Uterus (tissue), 4 donors: ENCODE measurements around the gene CDK19. TPM values are rescaled to one million over a fixed set of nuclear protein-coding genes. Genes with fewer than 3 reads are reported as not detected.

Source experiments
- DNase-seq, 2 donors: peaks; one replicate each; pipeline ENCODE4 v3.0.0-alpha.2; 2019 to 2020
- H3K27ac ChIP-seq, 2 donors: fragments of 200-600 bp; sonication (generic); 1 replicate in 1 of 2; 2 replicates in 1 of 2; pipeline ENCODE4 v1.5.1; 2016 to 2018
- H3K27me3 ChIP-seq, 2 donors: fragments of 200-600 bp; sonication (generic); one replicate each; pipeline ENCODE4 v1.5.1; 2018 to 2019; ENCODE audit warnings: control low read depth in 1 of 2
- H3K36me3 ChIP-seq, 2 donors: fragments of 200-600 bp; sonication (generic); one replicate each; pipeline ENCODE4 v1.5.1; 2019; ENCODE audit warnings: control low read depth in 1 of 2
- H3K4me1 ChIP-seq, 2 donors: fragments of 200-600 bp; sonication (generic); one replicate each; pipeline ENCODE4 v1.5.1; 2018 to 2019; ENCODE audit warnings: control low read depth in 1 of 2
- H3K4me3 ChIP-seq, 2 donors: fragments of 200-600 bp; sonication (generic); 1 replicate in 1 of 2; 2 replicates in 1 of 2; pipeline ENCODE4 v1.5.1; 2018 to 2019; ENCODE audit warnings: mild to moderate bottlenecking in 1 of 2
- H3K9me3 ChIP-seq, 2 donors: fragments of 200-600 bp; sonication (generic); one replicate each; pipeline ENCODE4 v1.5.1; 2019; ENCODE audit warnings: control low read depth in 1 of 2
- POLR2A ChIP-seq, 2 donors: fragments of 450-650 bp; IDR thresholded peaks; one replicate each; pipeline ENCODE4 v1.6.1; 2016; ENCODE audit warnings: antibody characterized with exemption in 2 of 2, mild to moderate bottlenecking in 1 of 2, moderate library complexity in 1 of 2
- intact Hi-C: fragments of 100-400 bp; cut with DNase I; formaldehyde crosslinking; loops from one replicate; pipeline ENCODE4 v1.15.1; 2023; ENCODE audit warnings: low total_unique reads
- total RNA-seq, 4 donors: library from RNA; depleted of rRNA in 3 of 4; stranded (reverse); fragments of >200 nt in 3 of 4; gene quantifications; one replicate each; pipeline versions ENCODE4 v1.1.0 to v1.2.4, GENCODE V29; 2014 to 2023
- TF ChIP-seq, protein P1 (sequence below), 4 experiments: fragments of 200-600 bp in 2 of 4; fragments of 450-650 bp in 2 of 4; sonication (generic) in 2 of 4; IDR thresholded peaks; one replicate each; pipeline ENCODE4 v1.5.1; 2016 to 2019; ENCODE audit warnings: antibody characterized with exemption in 4 of 4, mild to moderate bottlenecking in 2 of 4, moderate library complexity in 1 of 4
- donor health status: DM: yes; HTN: yes; CAD: no.

Gene CDK19
- total RNA-seq, 4 donors from 2014 or later, result 1.0 to 34.3 (median 12.9) TPM

DNA sequence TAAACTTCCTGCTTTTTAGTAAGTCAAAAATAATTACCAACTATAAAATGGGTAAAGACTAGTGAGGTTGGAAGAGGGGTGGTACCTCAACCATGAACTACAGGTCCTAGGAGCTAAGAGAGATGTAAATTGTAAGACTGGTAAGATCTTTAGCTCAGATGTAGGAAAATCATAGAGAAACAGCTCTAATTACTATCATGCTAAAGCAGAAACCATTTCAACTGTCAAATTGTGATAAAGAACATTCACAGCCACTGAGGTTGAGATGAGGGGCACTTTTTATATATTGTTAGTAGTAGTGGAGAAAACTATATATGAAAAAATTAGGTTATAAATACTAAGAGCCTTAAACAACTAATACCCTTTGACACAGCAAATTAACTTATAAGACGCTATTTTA lies 20.0 kb downstream of the CDK19 start:
- no peak for DNase-seq

DNA sequence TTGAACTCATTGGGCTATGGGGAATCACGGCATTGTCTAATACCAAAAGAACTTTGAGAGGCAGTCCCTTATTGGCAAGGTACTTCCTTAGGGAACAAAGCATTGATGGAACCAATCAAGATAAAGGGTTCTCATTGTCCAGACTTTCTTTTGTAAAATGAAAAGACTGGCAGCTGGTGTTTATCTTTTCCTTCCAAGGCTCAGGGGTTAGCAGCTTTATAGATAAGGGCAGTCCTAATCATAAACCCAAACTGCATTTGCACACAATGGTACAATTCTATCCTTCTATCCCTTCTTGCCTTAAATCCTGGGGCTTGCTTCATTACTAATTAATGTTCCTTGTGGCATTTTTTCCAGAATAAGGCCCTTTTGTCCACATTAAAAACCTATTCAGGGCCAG lies 28.6 kb downstream of the CDK19 start:
- intact Hi-C loops, result no loop called here
- Histone ChIP-seq H3K4me3 (no peak overlapping the region), H3K36me3 (no peaks in the 10 kb centered on the region), H3K9me3 (peaks cover 0 to 4% of the 10 kb centered on the region in 2 donors), H3K4me1 (no peaks in the 10 kb centered on the region), H3K27me3 (no peaks in the 10 kb centered on the region), H3K27ac (no peak overlapping the region)
- TF ChIP-seq, protein P1, sequence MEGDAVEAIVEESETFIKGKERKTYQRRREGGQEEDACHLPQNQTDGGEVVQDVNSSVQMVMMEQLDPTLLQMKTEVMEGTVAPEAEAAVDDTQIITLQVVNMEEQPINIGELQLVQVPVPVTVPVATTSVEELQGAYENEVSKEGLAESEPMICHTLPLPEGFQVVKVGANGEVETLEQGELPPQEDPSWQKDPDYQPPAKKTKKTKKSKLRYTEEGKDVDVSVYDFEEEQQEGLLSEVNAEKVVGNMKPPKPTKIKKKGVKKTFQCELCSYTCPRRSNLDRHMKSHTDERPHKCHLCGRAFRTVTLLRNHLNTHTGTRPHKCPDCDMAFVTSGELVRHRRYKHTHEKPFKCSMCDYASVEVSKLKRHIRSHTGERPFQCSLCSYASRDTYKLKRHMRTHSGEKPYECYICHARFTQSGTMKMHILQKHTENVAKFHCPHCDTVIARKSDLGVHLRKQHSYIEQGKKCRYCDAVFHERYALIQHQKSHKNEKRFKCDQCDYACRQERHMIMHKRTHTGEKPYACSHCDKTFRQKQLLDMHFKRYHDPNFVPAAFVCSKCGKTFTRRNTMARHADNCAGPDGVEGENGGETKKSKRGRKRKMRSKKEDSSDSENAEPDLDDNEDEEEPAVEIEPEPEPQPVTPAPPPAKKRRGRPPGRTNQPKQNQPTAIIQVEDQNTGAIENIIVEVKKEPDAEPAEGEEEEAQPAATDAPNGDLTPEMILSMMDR (IDR thresholded peaks at IDR 0.05), result no peak
- no peak for TF ChIP-seq POLR2A (IDR thresholded peaks at IDR 0.05)
- no peak for DNase-seq

More for the DNA sequence above, 20.0 kb downstream of the CDK19 start:
- Histone ChIP-seq H3K27ac (no peak overlapping the region), H3K9me3 (no peaks in the 10 kb centered on the region), H3K4me1 (no peaks in the 10 kb centered on the region), H3K27me3 (no peaks in the 10 kb centered on the region), H3K4me3 (no peak overlapping the region), H3K36me3 (no peaks in the 10 kb centered on the region)
- intact Hi-C loops, result no loop called here
- TF ChIP-seq, protein P1 (IDR thresholded peaks at IDR 0.05), result no peak
- no peak for TF ChIP-seq POLR2A (IDR thresholded peaks at IDR 0.05)

DNA sequence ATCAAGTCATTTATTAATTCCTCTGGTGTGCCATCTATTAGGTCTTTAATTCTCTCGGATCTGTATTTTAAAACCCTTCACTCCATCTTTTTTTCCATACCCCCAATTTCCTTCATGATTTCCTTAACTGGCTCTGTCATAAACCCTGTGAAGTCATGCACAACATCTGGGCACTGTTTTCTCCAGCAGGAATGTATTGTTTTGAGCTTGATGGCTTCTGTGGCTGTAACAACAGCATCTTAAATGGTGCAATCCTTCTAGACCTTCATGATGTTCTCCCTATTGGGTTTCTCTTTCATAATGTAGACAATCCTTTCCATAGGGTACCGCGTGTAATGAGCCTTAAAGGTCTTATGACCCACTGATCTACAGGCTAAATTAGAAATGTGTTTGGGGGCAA lies 29.0 kb downstream of the CDK19 start:
- no peak for DNase-seq
- no peak overlapping the region for H3K4me3 ChIP-seq
- no peaks in the 10 kb centered on the region for H3K4me1 ChIP-seq
- H3K27ac ChIP-seq, result no peak overlapping the region
- intact Hi-C loops, result no loop called here
- H3K36me3 ChIP-seq, result no peaks in the 10 kb centered on the region
- TF ChIP-seq, protein P1 (IDR thresholded peaks at IDR 0.05), result no peak
- no peak for TF ChIP-seq POLR2A (IDR thresholded peaks at IDR 0.05)
- peaks cover 0 to 4% of the 10 kb centered on the region in 2 donors for H3K9me3 ChIP-seq
- H3K27me3 ChIP-seq, result no peaks in the 10 kb centered on the region

DNA sequence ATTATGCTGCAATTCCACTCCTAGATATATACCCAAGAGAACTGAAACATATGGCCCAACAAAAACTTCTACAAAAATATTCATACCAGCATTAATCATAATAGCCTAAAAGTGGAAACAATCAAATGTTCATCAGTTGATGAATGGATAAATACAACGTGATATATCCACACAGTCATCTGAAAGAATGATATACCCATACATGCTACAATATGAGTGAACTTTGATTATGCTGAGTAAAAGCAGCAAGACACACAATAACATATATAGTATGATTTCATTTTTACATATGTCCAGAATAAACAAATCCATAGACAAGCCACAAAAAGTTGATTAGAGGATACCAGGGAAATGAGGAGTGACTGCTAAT lies 30.7 kb downstream of the CDK19 start:
- Histone ChIP-seq H3K4me3 (no peak overlapping the region), H3K9me3 (peaks cover 0 to 4% of the 10 kb centered on the region in 2 donors), H3K27ac (no peak overlapping the region), H3K27me3 (no peaks in the 10 kb centered on the region), H3K4me1 (no peaks in the 10 kb centered on the region), H3K36me3 (no peaks in the 10 kb centered on the region)
- intact Hi-C loops, result no loop called here
- TF ChIP-seq POLR2A (IDR thresholded peaks at IDR 0.05), result no peak
- TF ChIP-seq, protein P1 (IDR thresholded peaks at IDR 0.05), result no peak
- DNase-seq, result no peak

DNA sequence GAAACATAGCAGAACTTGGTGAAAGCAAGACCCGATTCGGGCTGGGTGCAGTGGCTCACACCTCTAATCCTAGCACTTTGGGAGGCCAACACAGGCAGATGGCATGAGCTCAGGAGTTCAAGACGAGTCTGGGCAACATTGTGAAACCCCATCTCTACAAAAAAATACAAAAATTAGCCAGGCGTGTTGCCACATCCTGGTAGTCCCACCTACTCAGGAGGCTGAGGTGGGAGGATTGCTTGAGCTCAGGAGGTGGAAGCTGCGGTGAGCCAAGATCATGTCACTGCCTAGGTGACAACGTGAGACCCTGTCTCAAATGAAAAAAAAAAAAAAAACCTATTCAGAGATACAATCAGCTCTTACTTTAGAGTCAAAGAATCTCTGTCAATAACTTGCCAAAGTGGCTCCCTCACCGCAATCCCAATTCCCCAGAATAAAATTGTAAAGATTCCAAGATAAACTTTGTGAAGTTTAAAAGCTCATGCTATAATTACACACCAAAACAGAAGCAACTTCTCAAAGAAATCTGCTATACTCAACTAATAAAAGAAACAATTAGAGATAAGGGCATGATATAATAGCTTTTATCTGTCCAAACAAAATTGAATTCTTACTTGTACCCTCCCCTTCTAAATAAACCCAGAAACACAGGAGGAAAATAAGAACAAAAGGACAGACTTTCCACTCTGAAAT lies 33.6 kb downstream of the CDK19 start:
- TF ChIP-seq, protein P1 (IDR thresholded peaks at IDR 0.05), result no peak
- no peak for TF ChIP-seq POLR2A (IDR thresholded peaks at IDR 0.05)
- intact Hi-C loops, result no loop called here
- no peaks in the 10 kb centered on the region for H3K9me3 ChIP-seq

More for the DNA sequence above, 33.6 kb downstream of the CDK19 start:
- no peak for DNase-seq
- Histone ChIP-seq H3K27ac (no peak overlapping the region), H3K4me1 (no peaks in the 10 kb centered on the region), H3K4me3 (no peak overlapping the region), H3K36me3 (no peaks in the 10 kb centered on the region), H3K27me3 (no peaks in the 10 kb centered on the region)
